GM21529 (cell line): ENCODE results near the gene FASN.

Experiments
- ATAC-seq: cut with Tn5 transposase; IDR thresholded peaks from one replicate; pipeline ENCODE4 v1.9.1; 2021; ENCODE audit not compliant: unreplicated experiment

FASN gene

DNA sequence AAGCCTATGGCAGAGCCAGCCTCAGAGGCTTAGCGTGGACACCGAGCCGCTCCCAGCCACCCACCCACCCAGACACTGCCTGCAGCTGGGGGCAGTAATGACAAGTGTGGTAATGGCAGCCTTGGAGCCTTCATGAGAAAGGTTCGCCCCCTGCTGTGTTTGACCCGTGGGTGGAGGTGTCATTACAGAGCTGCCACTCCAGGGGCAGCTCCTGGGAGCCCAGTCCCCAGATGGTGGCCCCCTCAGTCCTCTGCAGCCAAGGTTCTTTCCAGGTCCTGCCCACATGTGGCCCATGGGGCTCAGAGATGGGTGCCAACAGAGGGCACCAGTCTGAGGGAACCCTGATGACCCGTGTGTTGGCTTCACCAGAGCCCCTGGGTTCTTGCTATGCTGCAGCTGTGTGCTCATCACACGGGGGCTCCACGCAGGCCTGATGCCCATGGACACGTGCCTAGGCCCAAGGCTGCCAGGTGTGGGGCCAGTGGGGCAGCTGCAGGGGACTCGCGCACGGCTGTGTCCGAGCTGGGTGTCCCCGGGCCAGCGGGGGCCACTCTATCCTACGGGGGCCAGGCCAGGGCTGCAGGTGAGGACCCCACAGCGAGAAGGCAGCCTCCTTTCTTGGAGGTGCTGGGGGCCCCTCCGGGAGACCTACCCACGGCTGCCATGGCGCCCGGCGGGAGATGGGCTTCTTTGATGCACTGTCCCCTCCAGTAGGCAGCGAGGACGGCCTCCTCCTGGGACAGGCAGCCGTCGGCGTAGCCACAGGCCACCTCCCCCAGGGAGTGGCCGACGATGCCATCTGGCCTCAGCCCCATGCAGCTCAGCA is 8.1 kb downstream of the FASN start:
- ATAC-seq: no peak

DNA sequence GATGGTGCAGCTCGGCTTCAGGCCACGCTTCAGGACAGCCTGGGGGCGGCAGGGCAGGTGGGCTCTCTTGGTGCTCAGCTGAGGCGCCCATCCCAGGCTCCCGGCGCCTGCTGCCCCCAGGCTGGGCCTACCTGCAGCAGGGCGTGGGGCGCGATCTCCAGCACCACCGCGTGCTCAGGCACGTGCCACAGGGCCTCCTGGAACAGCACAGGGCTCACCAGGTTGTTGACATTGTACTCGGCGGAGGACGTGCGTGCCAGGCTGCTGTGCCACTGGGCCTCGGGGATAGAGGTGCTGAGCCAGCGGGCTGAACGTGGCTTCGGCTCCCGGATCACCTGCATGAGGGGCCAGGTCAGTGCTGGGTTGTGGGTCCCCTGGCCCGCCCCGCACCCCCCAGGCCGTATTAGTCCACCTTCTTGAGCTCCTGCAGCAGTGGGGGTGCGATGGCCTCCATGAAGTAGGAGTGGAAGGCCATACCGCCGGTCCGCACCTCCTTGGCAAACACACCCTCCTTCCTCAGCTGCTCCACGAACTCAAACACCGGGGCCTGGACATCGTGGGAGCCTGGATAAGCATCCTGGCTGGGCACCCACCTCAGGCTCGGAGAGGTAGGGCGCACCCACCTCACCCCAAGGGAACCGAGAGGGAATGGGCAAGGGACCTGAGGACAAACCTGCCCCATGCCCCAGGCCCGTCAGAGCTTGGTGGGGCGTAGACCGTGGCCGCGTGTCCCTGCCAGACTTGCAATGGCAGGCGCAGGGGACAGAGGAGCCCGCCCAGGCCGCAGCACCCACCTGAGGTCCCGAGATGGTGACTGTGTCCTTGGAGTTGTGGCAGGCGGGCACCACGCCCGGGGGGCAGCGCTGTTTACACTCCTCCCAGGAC is 9.0 kb downstream of the FASN start:
- ATAC-seq: no peak

DNA sequence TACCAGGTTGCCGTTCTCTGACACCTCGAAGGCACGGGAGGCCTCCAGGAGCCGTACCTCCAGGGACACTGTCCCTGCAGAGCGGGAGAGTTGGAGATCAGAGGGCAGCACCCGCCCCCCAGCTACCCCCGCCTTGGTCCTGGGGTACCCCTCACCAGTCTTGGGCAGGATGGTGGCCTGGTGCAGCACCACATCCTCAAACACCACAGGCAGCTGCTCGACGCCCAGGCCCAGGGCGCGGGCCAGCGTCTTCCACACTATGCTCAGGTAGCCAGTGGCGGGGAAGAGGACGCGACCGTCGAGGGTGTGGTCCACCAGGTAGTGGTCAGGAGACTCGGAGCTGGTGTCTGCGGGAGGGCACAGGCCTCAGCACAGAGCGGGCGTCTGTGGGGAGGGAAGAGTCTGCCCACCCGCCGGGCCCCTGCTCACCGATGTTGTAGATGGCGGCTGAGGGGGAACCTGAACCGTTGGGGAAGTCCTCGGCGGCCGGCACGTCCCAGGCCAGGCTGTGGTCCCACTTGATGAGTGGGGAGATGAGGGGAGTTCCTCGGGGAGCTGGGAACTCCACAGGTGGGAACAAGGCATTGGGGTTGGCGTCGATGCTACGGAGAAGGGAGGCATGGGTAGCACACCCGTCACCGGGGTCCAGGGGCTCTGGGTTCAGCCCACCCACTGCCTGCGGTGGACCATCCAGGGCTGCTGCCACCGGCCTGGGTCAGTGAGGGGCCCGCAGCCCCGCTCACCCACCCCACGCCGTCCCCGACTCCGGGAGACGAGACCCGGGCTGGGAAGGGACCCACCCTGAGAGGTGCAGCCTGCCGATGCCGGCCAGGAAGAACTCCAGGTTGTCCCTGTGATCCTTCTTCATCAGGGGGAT is 9.8 kb downstream of the FASN start:
- ATAC-seq: no peak

DNA sequence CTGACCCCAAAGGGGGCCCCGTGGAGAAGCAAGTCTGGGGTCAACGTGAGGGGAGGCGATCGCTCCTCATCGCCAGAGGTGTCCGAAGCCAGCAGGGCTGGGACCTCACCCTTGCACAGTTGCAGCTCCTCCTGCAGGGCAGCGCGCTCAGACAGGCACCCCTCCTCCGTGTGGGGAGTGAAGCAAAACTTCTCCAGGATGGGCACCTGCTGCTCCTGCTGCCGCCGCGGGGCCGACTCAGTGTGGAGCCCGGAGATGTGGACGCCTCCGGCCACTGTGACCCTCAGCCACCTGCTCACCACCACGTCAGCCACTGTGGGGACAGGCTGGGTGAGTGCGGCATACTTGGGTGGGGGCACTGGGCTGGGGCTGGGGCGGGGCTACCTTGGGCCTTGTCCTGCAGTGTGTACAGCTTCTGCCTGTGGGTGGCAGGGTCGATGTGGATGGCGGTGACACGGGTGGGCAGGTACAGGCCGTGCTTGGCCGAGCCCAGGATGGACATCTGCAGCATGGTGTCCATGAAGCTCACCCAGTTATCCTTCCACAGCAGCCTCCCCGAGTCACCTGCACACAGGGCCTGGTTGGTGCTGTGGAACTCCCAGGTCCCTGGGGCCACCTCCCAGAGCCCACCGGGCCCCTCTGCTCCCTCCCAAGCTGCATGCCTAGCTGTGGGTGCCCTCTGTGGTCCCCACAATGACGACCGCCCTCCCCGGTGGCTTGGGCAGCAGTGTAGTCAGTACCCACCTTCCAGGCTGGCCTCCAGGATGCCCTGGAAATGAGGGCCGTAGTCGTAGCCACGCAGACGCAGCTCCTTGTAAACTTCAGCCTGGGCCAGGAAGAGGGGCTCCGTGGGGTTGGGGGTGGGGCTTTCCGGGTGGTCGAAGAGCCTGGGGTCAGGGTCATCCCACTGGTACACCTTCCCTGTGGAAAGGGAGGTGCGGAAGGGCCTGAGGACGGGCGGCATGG is 10.8 kb downstream of the FASN start:
- ATAC-seq: no peak

DNA sequence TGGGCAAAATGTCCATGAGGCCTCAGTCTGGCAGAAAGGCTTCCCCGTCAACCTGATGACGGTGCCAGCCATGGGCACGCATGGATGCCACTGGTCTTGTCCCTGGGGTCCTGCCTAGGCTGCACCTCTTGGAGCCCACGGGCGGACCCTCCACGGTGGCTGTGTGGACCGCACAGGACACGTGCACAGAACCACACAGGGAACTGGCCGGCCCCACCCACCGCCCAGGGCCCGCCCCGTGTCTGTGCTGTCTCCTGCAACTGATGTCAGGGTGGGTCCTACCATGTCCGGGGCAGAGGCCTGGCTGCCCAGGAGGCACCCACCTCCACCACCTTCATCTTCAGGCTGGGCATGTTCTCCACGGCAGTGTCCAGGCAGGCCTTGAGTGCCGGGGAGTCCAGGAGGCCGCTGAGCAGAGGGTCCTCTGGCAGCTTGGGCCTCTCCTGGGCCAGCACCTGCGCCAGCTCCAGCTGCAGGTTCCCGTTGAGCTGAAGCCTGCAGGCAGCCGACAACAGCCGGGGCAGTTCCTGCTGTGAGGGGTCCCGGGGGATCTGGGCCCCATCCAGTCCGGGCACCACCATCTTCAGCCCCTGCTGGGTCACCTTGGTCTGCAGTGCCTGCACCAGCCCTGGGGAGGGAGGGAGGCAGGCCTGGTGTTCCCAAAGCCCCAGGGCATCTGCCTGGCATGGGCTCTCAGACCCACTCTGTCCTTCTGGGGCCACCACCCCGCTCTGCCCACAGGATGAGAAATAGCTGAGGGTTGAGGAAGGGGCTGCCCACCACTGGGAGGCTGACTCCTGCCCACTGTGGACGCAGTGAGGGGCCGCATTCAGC is 11.9 kb downstream of the FASN start:
- ATAC-seq: no peak

DNA sequence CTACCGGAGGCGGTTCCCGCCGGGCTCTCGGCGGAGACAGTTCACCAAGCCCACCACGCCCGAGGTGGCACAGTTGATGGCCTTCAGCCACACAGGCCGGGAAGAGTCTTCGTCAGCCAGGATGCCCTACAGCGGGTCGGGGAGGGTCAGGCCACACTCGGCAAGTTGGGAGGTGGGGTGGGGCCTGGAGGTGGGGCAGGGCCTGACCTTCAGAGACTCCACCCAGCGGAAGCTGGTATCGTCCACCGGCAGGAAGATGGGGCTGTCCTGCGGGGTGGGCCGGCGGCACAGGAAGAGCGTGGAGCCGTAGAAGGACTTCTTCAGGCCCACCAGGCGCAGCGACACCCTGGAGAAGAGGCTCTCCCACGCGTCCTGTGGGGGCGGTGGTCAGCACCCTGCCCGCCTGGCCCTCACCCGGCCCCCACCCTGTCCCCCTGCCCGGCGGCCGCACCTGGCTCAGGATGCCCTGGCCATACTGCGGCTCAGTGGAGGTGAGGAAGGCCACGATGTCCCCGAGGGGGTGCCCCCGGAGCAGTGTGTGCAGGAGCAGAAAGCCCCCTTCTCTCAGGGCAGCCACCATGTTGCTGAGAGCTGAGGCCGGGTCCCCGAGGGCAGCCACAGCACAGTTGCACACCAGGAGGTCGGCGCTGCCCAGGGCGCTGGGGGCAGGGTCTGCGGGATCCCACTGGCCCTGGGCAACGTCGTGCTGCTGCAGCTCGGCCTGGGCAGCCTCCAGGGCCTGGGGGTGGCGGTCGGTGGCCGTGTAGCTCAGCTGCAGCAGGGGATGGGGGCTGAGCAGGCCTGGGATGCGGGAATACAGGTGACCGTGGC is 12.8 kb downstream of the FASN start:
- ATAC-seq: no peak

DNA sequence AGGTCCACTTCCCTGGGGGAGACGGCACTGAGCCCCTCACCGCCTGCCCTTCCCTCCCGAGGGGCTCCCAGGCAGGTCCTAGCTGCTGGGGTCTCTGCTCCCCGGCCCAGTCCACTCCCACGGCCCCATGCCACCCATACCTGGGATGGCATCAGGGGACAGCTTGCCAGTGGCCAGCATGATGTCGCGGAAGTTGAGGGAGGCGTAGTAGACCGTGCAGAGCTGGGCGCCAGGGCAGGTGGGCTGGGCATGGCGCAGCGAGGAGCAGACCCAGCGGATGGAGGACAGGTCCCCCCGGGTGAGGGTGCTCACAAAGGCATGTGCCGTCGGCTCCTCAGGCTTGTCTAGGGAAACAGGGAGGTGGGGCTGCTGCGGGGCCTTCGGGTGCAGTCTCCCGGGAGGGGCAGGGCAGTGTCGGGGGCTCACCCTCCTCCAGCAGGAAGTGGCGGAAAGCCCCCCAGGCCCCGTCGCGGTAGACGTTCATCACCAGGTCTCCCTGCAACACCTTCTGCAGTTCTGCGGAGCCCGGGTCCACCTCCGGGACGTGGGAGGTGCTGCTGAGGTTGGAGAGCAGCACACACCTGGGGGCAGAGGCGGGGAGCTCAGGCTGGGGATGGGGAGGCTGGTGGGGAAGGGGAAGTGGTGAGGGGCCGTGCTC is 13.5 kb downstream of the FASN start:
- ATAC-seq: no peak

DNA sequence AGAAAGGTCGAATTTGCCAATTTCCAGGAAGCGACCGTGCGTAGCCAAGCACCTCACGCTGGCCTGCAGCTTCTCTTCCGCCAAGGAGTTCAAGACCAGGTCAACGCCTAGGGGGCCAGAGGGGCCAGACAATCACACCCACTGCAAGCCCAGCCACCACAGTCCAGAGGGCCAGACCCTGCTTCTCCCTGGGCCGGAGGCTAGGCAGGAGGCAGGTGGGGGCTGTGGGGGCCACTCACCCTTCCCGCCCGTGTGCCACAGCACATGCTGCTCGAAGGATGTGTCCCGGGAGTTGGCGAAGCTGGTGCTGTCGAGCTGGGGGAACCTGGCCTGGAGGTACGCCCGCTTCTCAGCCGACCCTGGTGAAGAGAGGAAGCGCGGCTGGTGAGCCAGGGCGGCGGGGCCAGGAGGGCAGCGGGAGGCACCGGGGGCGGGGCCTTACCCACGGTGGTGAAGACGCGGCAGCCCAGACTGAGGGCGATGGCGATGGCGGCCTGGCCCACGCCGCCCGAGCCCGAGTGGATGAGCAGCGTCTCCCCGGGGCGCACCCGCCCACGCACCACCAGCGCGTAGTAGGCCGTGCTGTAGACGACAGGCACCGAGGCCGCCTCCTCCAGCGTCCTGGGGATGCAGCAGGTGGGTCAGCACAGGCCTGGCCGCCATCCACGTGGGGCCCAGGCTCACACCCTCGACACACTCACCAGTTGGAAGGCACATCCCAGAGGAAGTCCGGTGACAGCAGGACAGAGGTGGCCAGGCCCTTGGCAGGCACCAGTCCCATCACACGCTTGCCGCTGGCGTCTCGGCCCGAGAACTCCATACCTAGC is 14.3 kb downstream of the FASN start:
- ATAC-seq: no peak

DNA sequence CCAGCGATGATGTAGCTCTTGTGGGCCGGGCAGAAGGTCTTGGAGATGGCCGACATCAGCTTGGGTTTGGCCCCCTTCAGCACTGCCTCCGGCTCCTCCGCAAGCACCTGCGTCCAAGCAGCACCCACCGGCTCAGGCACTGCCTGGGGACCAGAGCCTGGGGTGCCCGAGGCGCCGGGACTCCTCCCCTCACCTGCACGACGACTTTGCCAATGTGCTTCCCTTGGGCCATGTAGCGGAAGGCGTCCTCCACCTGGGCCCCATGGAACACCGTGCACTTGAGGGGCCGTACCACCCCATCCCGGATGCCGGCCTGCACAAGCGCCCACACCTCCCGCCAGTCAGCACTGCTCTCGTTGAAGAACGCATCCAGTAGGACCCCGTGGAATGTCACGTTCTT is 15.0 kb downstream of the FASN start:
- no peak for ATAC-seq

DNA sequence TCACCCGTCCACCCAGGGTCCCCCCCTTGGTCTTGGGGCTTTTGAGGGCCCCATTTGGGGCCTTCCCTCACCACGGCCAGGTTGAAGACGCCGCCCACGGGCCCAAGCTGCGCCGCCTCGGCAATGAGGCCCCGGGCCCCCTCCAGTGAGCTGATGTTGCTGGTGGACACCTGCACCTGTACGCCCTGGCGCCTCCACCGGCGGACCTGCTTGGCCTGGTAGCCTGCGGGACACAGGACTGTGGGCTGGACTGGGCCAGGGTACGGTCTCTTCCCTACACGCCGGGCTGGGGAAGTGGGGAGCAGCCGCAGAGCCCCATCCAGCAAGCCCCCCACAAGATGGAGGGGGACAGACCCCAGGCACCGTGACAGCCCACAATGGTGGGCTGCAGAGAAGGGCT is 15.6 kb downstream of the FASN start:
- ATAC-seq: no peak

DNA sequence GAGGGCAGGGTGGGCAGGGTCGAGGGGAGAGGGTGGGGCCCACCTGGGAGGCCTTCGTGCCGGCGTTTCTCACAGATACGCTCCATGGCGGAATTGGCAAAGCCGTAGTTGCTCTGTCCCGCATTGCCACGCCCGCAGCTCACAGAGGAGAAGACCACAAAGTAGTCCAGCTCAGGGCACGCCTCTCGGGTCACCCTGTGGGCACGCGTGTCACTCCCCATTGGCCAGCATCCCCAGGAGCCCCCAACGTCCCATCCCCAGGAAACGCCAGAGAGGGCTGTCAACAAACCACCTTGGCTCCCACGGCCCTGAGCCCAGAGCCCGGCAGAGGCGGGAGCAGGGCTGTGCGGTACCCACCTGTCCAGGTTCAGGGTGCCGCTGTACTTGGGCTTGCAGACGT is 16.1 kb downstream of the FASN start:
- no peak for ATAC-seq

DNA sequence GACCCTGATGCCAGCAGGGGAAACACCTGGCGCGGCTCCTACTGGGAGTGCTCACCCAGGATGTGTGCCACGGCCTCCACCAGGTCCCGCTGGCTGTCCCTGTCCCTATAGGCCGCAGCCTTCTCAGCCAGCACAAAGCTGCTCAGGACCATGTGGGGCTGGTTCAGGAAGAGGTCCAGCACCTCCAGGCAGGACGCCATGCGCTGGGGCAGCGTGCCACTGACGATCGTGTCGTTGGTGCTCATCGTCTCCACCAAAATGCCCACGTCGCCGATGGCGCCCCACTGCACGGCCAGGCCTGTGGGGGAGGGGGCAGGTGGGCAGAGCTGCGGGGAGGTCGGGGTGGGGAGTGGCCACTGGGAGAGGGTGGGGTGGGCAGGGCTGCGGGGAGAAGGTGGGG is 16.5 kb downstream of the FASN start:
- no peak for ATAC-seq

DNA sequence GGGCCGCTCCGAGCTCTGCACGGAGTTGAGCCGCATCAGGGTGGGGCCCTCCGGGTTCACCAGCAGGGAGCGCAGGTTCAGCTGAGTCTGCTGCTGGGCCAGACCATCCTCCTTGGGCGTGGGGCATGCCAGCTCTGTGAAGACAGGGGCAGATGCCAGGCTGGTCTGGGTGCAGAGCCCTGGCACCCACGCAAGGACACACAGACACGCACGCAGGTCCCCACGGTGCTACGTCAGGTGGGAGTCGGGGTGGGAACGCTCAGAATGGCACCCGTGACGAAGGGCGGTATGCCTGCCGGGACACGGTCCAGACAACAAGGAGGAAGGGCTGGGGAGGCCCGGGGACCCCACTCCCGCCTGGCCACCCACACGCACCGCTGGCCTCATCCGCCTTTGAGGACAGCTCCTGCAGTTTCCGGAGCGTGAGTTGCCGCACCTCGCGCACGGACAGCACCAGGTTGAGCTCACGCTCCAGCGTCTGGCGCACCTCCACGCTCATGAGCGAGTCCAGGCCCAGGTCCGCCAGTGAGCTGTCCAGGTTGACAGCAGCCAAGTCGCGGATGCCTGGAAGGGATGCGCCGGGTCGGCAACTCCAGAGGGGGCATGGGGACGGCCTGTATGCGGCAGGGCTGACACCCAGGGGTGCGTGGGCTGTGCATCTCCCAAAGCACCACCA is 17.1 kb downstream of the FASN start:
- ATAC-seq: no peak

DNA sequence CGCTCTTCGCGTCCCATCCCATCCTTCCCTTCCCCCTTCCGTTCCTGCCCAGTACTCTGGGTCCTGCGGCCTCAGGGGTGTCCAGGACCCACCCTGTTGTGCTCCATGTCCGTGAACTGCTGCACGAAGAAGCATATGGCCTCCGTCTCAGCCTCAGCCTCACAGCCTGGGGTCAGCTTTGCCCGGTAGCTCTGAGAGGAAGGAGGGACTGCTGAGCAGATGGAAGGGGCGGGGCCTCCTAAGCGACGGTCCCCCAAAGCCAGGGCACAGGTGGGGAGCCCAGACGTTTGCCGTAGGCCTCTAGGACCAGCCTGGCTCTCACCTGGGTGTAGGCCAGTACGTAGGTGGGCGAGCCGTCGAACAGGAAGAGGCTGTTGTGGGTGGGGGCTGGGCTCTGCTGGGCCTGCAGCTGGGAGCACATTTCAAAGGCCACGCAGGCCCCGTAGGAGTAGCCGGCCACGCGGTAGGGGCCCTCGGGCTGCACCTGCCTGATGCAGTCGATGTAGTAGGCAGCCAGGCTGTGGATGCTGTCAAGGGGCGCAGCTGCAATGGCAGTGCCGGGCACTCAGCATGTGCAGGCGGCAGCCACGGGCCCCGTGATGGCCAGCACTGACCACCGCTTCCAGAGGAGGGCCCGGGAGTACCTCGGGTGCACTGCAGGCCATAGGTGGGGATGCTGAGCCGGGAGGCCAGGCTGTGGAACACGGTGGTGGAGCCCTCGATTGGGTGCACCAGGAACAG is 17.8 kb downstream of the FASN start:
- ATAC-seq: no peak

DNA sequence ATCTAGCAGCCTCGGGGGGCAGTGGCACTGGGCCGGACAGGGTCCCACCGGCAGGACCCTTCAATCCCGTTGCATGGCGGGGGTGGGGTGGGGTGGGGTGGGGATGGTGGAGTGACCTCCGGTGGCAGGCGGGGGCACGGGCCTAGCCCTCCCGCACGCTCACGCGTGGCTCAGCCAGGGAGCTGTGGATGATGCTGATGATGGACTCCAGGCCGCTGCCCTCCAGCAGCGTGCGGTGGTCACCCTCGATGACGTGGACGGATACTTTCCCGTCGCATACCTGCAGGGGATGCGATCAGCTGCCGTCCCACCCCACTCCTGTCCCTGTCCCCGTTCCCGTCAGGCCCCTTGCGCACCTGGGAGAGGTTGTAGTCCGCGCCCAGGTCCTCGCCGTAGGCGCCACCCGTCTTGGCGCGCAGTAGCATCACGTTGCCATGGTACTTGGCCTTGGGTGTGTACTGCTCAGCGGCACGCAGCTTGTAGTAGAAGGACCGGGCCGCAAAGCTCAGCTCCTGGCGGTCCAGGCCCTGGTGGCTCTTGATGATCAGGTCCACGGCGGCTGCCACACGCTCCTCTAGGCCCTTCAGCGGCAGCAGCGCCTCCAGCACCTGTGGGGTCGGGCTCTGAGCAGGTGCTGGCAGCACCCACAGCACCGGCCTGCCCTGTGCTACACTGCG is 18.9 kb downstream of the FASN start:
- no peak for ATAC-seq
